ENCODE results near the gene MB. TPM values are rescaled to one million over a fixed set of nuclear protein-coding genes. Genes with fewer than 3 reads are reported as not detected.

MB gene
- total and polyA plus RNA-seq, 2 experiments from 2014 or later, result not detected

GRCh38 chr22:35624547-35624946 is 7.4 kb upstream of the MB start:
- peaks cover 16% of the 10 kb centered on the region for H3K27me3 Mint-ChIP-seq (ENCODE audit: insufficient read depth, low read depth, poor library complexity)
- ATAC-seq, result no peak
- H3K4me3 ChIP-seq, result no peak overlapping the region

More at GRCh38 chr22:35624547-35624946, 7.4 kb upstream of the MB start:
- Mint-ChIP-seq H3K9me3 (peaks cover 2% of the 10 kb centered on the region; the same call in 2 of the 3 replicates), H3K27ac (no peak overlapping the region), H3K36me3 (ENCODE audit: low read depth) (no peaks in the 10 kb centered on the region; the same call in 2 of the 3 replicates), H3K4me1 (peaks cover 19% of the 10 kb centered on the region), H3K4me3 (no peak overlapping the region)
- no peak overlapping the region for H3K4me2 ChIP-seq
- no peak overlapping the region for H2AFZ ChIP-seq
- DNase-seq (ENCODE audit: low spot score), result no peak
- no peaks in the 10 kb centered on the region for H3K9me2 ChIP-seq (ENCODE audit: insufficient read depth)
- no peaks in the 10 kb centered on the region for H3F3A ChIP-seq (replicated peaks; ENCODE audit: low read depth)
- TF ChIP-seq ZNF331 (CRISPR knock-in tag; IDR thresholded peaks at IDR 0.05; ENCODE audit: low read depth) (no peak), EZH2 (IDR thresholded peaks at IDR 0.05; ENCODE audit: low read depth, unreplicated experiment) (no peak), ZNF462 (CRISPR knock-in tag; IDR thresholded peaks at IDR 0.05) (no peak), JUNB (IDR thresholded peaks at IDR 0.05; ENCODE audit: unreplicated experiment) (no peak), STAT1 (IDR thresholded peaks at IDR 0.05; ENCODE audit: unreplicated experiment) (no peak), CTCF (conservative IDR thresholded peaks at IDR 0.05; ENCODE audit: low read depth in 2 of 2) (no peak), ZNF114 (CRISPR knock-in tag; IDR thresholded peaks at IDR 0.05) (no peak), CREB1 (CRISPR knock-in tag; IDR thresholded peaks at IDR 0.05; ENCODE audit: low read depth) (no peak), EZH2phosphoT487 (IDR thresholded peaks at IDR 0.05; ENCODE audit: unreplicated experiment) (no peak), REST (IDR thresholded peaks at IDR 0.05; ENCODE audit: unreplicated experiment) (no peak), POLR2AphosphoS5 (IDR thresholded peaks at IDR 0.05; ENCODE audit: low read depth) (no peak), NANOG (IDR thresholded peaks at IDR 0.05; ENCODE audit: borderline replicate concordance) (no peak)
- TF ChIP-seq, protein P1, sequence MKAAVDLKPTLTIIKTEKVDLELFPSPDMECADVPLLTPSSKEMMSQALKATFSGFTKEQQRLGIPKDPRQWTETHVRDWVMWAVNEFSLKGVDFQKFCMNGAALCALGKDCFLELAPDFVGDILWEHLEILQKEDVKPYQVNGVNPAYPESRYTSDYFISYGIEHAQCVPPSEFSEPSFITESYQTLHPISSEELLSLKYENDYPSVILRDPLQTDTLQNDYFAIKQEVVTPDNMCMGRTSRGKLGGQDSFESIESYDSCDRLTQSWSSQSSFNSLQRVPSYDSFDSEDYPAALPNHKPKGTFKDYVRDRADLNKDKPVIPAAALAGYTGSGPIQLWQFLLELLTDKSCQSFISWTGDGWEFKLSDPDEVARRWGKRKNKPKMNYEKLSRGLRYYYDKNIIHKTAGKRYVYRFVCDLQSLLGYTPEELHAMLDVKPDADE (IDR thresholded peaks at IDR 0.05), result no peak
- no peaks in the 10 kb centered on the region for H3K27me3 ChIP-seq (ENCODE audit: insufficient read depth)
- peaks cover 4% of the 10 kb centered on the region; the same call in 1 of the 2 replicates for H3K4me1 ChIP-seq (ENCODE audit: insufficient read depth)
- H4K20me1 ChIP-seq (replicated peaks; ENCODE audit: insufficient read depth), result no peaks in the 10 kb centered on the region
- no peaks in the 10 kb centered on the region for H3K79me2 ChIP-seq (replicated peaks; ENCODE audit: insufficient read depth)
- no peaks in the 10 kb centered on the region for H3K36me3 ChIP-seq (ENCODE audit: insufficient read depth)
- no peak overlapping the region for H3K27ac ChIP-seq (ENCODE audit: low read depth)
